Loucy (cell line): Measurements from ENCODE around the gene DYRK1B.
"Not testable (repeated sequence)": the region's sequence is repeated elsewhere in the genome, so short reads cannot be mapped to it uniquely, and the experiment has no call there.

Experiments used
- EZH2phosphoT487 ChIP-seq: fragments of 200-600 bp; IDR thresholded peaks from 2 replicates; pipeline ENCODE4 v1.6.1; 2018; ENCODE audit warnings: antibody characterized with exemption, mild to moderate bottlenecking, moderate library complexity, borderline replicate concordance
- TF ChIP-seq, protein P1 (sequence below): fragments of 200-600 bp; sonication (generic); conservative IDR thresholded peaks from 2 replicates; pipeline ENCODE4 v1.5.1; 2014; ENCODE audit warnings: mild to moderate bottlenecking, antibody characterized with exemption, low read length

DNA sequence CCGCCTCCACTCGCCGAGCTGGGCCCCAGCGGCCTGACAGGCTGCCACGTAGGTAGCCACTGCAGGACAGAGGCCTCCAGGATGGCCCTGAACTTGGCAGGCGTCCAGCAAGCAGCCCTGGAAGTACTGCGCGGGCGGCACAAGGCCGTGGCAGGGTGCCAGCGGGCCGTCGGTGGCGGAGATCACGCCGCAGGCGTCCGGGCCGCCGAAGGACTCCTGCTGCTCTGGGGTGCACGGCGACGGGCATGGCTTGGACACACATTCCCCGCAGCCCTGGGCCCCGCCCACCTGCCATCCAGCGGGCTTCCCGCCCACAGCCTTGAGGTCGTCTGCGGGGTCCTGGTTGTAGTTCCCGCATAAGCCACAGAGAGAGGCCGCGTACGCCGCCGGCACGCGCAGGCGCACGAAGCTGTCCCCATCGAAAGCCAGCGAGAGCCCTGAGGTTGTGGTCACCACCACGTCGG, 41.5 kb upstream of the DYRK1B start:
- TF ChIP-seq, protein P1, sequence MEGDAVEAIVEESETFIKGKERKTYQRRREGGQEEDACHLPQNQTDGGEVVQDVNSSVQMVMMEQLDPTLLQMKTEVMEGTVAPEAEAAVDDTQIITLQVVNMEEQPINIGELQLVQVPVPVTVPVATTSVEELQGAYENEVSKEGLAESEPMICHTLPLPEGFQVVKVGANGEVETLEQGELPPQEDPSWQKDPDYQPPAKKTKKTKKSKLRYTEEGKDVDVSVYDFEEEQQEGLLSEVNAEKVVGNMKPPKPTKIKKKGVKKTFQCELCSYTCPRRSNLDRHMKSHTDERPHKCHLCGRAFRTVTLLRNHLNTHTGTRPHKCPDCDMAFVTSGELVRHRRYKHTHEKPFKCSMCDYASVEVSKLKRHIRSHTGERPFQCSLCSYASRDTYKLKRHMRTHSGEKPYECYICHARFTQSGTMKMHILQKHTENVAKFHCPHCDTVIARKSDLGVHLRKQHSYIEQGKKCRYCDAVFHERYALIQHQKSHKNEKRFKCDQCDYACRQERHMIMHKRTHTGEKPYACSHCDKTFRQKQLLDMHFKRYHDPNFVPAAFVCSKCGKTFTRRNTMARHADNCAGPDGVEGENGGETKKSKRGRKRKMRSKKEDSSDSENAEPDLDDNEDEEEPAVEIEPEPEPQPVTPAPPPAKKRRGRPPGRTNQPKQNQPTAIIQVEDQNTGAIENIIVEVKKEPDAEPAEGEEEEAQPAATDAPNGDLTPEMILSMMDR = not testable (repeated sequence)
- TF ChIP-seq EZH2phosphoT487 = not testable (repeated sequence)
